Spleen (tissue), 11 donors: Measurements from ENCODE around the gene UGT8. TPM values are rescaled to one million over a fixed set of nuclear protein-coding genes. Genes with fewer than 3 reads are reported as not detected.

Experiments used
- DNase-seq: peaks from one replicate; pipeline ENCODE4 v3.0.0-alpha.2; 2020
- H3K27ac ChIP-seq, 8 donors: fragments of 200-600 bp; sonication (generic) in 7 of 8; 1 replicate in 4 of 8; 2 replicates in 4 of 8; pipeline versions ENCODE4 v1.5.0 to v1.8.0; 2016 to 2021; ENCODE audit warnings: inconsistent platforms in 4 of 8, mild to moderate bottlenecking in 4 of 8, moderate library complexity in 1 of 8
- H3K27me3 ChIP-seq, 7 donors: fragments of 200-600 bp; sonication (generic) in 6 of 7; replicated peaks in 1 of 7; 1 replicate in 4 of 7; 2 replicates in 3 of 7; pipeline versions ENCODE4 v1.5.0 to v1.8.0; 2016 to 2021; ENCODE audit warnings: inconsistent platforms in 3 of 7, mild to moderate bottlenecking in 1 of 7
- H3K36me3 ChIP-seq, 6 donors: fragments of 200-600 bp; sonication (generic) in 5 of 6; 1 replicate in 4 of 6; 2 replicates in 2 of 6; pipeline versions ENCODE4 v1.5.0 to v1.8.0; 2016 to 2021; ENCODE audit warnings: inconsistent platforms in 2 of 6
- H3K4me1 ChIP-seq, 6 donors: fragments of 200-600 bp; sonication (generic) in 5 of 6; 1 replicate in 3 of 6; 2 replicates in 3 of 6; pipeline versions ENCODE4 v1.5.0 to v1.8.0; 2016 to 2021; ENCODE audit warnings: inconsistent platforms in 3 of 6
- H3K4me3 ChIP-seq, 8 donors: fragments of 200-600 bp; sonication (generic) in 7 of 8; 1 replicate in 4 of 8; 2 replicates in 4 of 8; pipeline versions ENCODE4 v1.5.0 to v1.8.0; 2016 to 2021; ENCODE audit warnings: inconsistent platforms in 4 of 8, mild to moderate bottlenecking in 4 of 8, moderate library complexity in 2 of 8
- H3K9me3 ChIP-seq, 8 donors: fragments of 200-600 bp; sonication (generic) in 7 of 8; 1 replicate in 4 of 8; 2 replicates in 4 of 8; pipeline versions ENCODE4 v1.5.0 to v1.8.0; 2016 to 2021; ENCODE audit warnings: inconsistent platforms in 4 of 8
- CTCF ChIP-seq, 11 experiments: fragments of 200-600 bp in 7 of 11; fragments of 450-650 bp in 4 of 11; sonication (generic) in 4 of 11; IDR thresholded peaks in 8 of 11; conservative IDR thresholded peaks in 3 of 11; 1 replicate in 7 of 11; 2 replicates in 4 of 11; pipeline versions ENCODE4 v1.4.0 to v1.8.0; 2016 to 2021; ENCODE audit warnings: antibody characterized with exemption in 11 of 11, inconsistent platforms in 4 of 11, mild to moderate bottlenecking in 1 of 11
- POLR2A ChIP-seq, 3 donors: fragments of 450-650 bp; IDR thresholded peaks; one replicate each; pipeline ENCODE4 v1.5.1; 2017; ENCODE audit warnings: antibody characterized with exemption in 3 of 3, mild to moderate bottlenecking in 1 of 3
- POLR2AphosphoS5 ChIP-seq, 3 donors: sonication (generic); formaldehyde crosslinking; IDR thresholded peaks; one replicate each; pipeline ENCODE4 v1.5.1; 2017; ENCODE audit warnings: antibody characterized with exemption in 3 of 3
- WGBS, 5 donors: extraction: QIAGEN DNeasy Blood & Tissue Kit in 3 of 5; methylation state at CpG; one replicate each; pipeline versions ENCODE4 v1.1.5 to v1.1.7; 2013 to 2018; 5-methylcytosine and 5-hydroxymethylcytosine counted together
- intact Hi-C: fragments of 100-400 bp; cut with DNase I; formaldehyde crosslinking; loops from one replicate; pipeline ENCODE4 v1.15.0; 2023; ENCODE audit warnings: low total_unique reads
- polyA plus RNA-seq, 3 donors: library from polyadenylated mRNA; stranded (reverse); fragments of 200-250 nt; gene quantifications; one replicate each; pipeline ENCODE4 v1.2.1, GENCODE V29; 2013
- total RNA-seq, 7 donors: library from RNA; depleted of rRNA in 3 of 7; stranded (reverse); fragments of >200 nt in 3 of 7; fragmentation: NEBNext Ultra II Directional in 4 of 7; extraction: Animal tissue kit (Norgen Biotek cat#: 25700) in 4 of 7; gene quantifications; one replicate each; pipeline versions ENCODE4 v1.1.0 to v1.2.1, GENCODE V29; 2016 to 2021
- donor health status: healthy with polysubstance abuse.
- donor health status: DM: no; HTN: no; CAD: no; lungs with moderate emphysema.
- donor health status: DM: no; HTN: no; CAD: no.
- donor health status: Bipolar disorder and iron deficiency.
- donor health status: healthy.
- donor health status: DM: no; HTN: no; CAD: no.
- donor health status: DM: yes; HTN: yes; CAD: no.

Gene UGT8
- total and polyA plus RNA-seq, 10 donors, result 2.1 to 7.0 (median 6.5) TPM

- 86 to 95% (median 94%) methylated on average over 5 of the region's 5 CpGs for WGBS, 5 donors
- intact Hi-C loops, result no loop called here
- H3K4me3 ChIP-seq, result no peak overlapping the region
These were observed 37.8 kb downstream of the UGT8 start for GRCh38 chr4:114636192-114636935.

GRCh38 chr4:114642173-114642780 is 43.7 kb downstream of the UGT8 start:
- Histone ChIP-seq H3K4me3 (no peak overlapping the region), H3K9me3 (no peaks in the 10 kb centered on the region), H3K4me1 (no peaks in the 10 kb centered on the region), H3K27ac (no peak overlapping the region), H3K27me3 (no peaks in the 10 kb centered on the region), H3K36me3 (no peaks in the 10 kb centered on the region)
- TF ChIP-seq CTCF (IDR thresholded peaks at IDR 0.05 in 8 of 11, conservative IDR thresholded peaks at IDR 0.05 in 3 of 11) (no peak), POLR2AphosphoS5 (IDR thresholded peaks at IDR 0.05) (no peak), POLR2A (IDR thresholded peaks at IDR 0.05) (no peak)
- whole genome bisulfite sequencing, 5 donors, result 80 to 93% (median 85%) methylated on average over 4 of the region's 4 CpGs
- intact Hi-C loops, result no loop called here
- DNase-seq, result no peak

More at GRCh38 chr4:114636192-114636935, 37.8 kb downstream of the UGT8 start:
- no peaks in the 10 kb centered on the region for H3K36me3 ChIP-seq
- no peak for DNase-seq
- H3K4me1 ChIP-seq, result no peaks in the 10 kb centered on the region
- no peaks in the 10 kb centered on the region for H3K27me3 ChIP-seq
- H3K27ac ChIP-seq, result no peak overlapping the region
- TF ChIP-seq POLR2AphosphoS5 (IDR thresholded peaks at IDR 0.05), result no peak
- no peaks in the 10 kb centered on the region for H3K9me3 ChIP-seq

GRCh38 chr4:114649908-114650307 is 51.3 kb downstream of the UGT8 start:
- intact Hi-C loops, result no loop called here
- WGBS, 5 donors, result 36 to 85% (median 64%) methylated on average over 1 of the region's 1 CpG
- H3K4me1 ChIP-seq, result no peaks in the 10 kb centered on the region

GRCh38 chr4:114653675-114654074 is 55.1 kb downstream of the UGT8 start:
- intact Hi-C loops, result no loop called here
- no peak for DNase-seq
- Histone ChIP-seq H3K4me3 (no peak overlapping the region), H3K4me1 (no peaks in the 10 kb centered on the region), H3K27me3 (no peaks in the 10 kb centered on the region), H3K36me3 (no peaks in the 10 kb centered on the region), H3K9me3 (no peaks in the 10 kb centered on the region), H3K27ac (no peak overlapping the region)
- TF ChIP-seq POLR2AphosphoS5 (IDR thresholded peaks at IDR 0.05), result no peak
- no peak for TF ChIP-seq POLR2A (IDR thresholded peaks at IDR 0.05)
- no peak for TF ChIP-seq CTCF (IDR thresholded peaks at IDR 0.05 in 8 of 11, conservative IDR thresholded peaks at IDR 0.05 in 3 of 11)
- WGBS, 5 donors, result 92 to 98% (median 96%) methylated on average over 1 of the region's 1 CpG

More at GRCh38 chr4:114649908-114650307, 51.3 kb downstream of the UGT8 start:
- Histone ChIP-seq H3K27ac (no peak overlapping the region), H3K27me3 (no peaks in the 10 kb centered on the region), H3K4me3 (no peak overlapping the region), H3K9me3 (no peaks in the 10 kb centered on the region), H3K36me3 (no peaks in the 10 kb centered on the region)
- TF ChIP-seq CTCF (IDR thresholded peaks at IDR 0.05 in 8 of 11, conservative IDR thresholded peaks at IDR 0.05 in 3 of 11) (no peak), POLR2A (IDR thresholded peaks at IDR 0.05) (no peak), POLR2AphosphoS5 (IDR thresholded peaks at IDR 0.05) (no peak)
- DNase-seq, result no peak
